IMR-90 (cell line): ENCODE measurements around the gene KIF20A.

Experiments used
- BHLHE40 ChIP-seq: fragments of 150-350 bp; IDR thresholded peaks from 2 replicates; pipeline ENCODE4 v1.6.1; 2016; ENCODE audit warnings: mild to moderate bottlenecking, low read depth, low read length
- CEBPB ChIP-seq: IDR thresholded peaks from 2 replicates; pipeline ENCODE4 v1.6.1; 2012; ENCODE audit warnings: low read depth, low read length, improper control_type of control experiment
- CHD1 ChIP-seq: IDR thresholded peaks from 2 replicates; pipeline ENCODE4 v1.6.1; 2012; ENCODE audit warnings: low read depth, low read length, improper control_type of control experiment
- FOS ChIP-seq: fragments of 150-350 bp; IDR thresholded peaks from 2 replicates; pipeline ENCODE4 v1.6.1; 2016; ENCODE audit warnings: low read depth, low read length
- MAFK ChIP-seq: IDR thresholded peaks from 2 replicates; pipeline ENCODE4 v1.6.1; 2012; ENCODE audit warnings: low read depth, low read length, improper control_type of control experiment
- MXI1 ChIP-seq: IDR thresholded peaks from 2 replicates; pipeline ENCODE4 v1.6.1; 2012; ENCODE audit warnings: low read depth, mild to moderate bottlenecking, low read length, moderate library complexity, borderline replicate concordance
- POLR2A ChIP-seq: IDR thresholded peaks from 2 replicates; pipeline ENCODE4 v1.6.1; 2012; ENCODE audit warnings: mild to moderate bottlenecking, low read depth, low read length
- RAD21 ChIP-seq: IDR thresholded peaks from 2 replicates; pipeline ENCODE4 v1.6.1; 2012; ENCODE audit warnings: low read length, improper control_type of control experiment
- RCOR1 ChIP-seq: IDR thresholded peaks from 2 replicates; pipeline ENCODE4 v1.6.1; 2012; ENCODE audit warnings: mild to moderate bottlenecking, low read length, improper control_type of control experiment; ENCODE audit not compliant: insufficient replicate concordance
- RFX5 ChIP-seq: IDR thresholded peaks from 2 replicates; pipeline ENCODE4 v1.8.0; 2012; ENCODE audit warnings: low read depth, mild to moderate bottlenecking, low read length, moderate library complexity
- SMC3 ChIP-seq: fragments of 150-350 bp; IDR thresholded peaks from 2 replicates; pipeline ENCODE4 v1.6.1; 2016; ENCODE audit warnings: low read depth, mild to moderate bottlenecking, antibody characterized with exemption, low read length, moderate library complexity
- TF ChIP-seq, protein P1 (sequence below): conservative IDR thresholded peaks from 2 replicates; pipeline ENCODE4 v1.5.1; 2012; ENCODE audit warnings: mild to moderate bottlenecking, low read depth, low read length, improper control_type of control experiment
- TF ChIP-seq, protein P2 (sequence below): fragments of 150-350 bp; IDR thresholded peaks from 2 replicates; pipeline ENCODE4 v1.6.1; 2017; ENCODE audit warnings: mild to moderate bottlenecking, antibody characterized with exemption, low read length, low read depth
- TF ChIP-seq, protein P3 (sequence below): fragments of 150-350 bp; IDR thresholded peaks from 2 replicates; pipeline ENCODE4 v1.6.1; 2016; ENCODE audit warnings: low read depth, mild to moderate bottlenecking, low read length, moderate library complexity, borderline replicate concordance

DNA sequence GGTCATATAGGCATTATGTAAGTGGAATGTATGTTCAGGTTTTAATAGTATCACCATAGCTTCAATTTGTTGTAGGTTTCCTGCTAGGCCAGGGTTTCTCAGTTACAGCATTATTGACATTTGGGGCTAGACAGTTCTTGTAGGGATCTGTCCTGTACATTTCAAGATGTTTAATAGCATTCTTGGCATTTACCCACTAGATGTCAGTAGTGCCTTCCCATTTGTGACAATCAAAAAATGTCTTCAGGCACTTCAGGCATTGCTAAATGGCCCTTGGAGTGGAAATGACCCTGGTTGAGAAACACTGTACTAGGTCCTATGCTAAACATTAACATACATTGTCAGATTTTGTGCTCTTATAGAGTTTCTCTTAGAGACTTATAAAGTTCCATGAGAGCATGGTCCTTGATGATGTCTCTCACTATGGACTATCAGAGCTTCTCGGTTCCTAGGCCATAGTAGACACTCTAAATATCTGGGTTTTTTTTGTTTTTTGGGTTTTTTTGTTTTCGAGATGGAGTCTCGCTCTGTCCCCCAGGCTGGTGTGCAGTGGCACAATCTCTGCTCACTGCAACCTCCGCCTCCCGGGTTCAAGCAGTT lies 1.4 kb downstream of the KIF20A start:
- TF ChIP-seq, protein P1, sequence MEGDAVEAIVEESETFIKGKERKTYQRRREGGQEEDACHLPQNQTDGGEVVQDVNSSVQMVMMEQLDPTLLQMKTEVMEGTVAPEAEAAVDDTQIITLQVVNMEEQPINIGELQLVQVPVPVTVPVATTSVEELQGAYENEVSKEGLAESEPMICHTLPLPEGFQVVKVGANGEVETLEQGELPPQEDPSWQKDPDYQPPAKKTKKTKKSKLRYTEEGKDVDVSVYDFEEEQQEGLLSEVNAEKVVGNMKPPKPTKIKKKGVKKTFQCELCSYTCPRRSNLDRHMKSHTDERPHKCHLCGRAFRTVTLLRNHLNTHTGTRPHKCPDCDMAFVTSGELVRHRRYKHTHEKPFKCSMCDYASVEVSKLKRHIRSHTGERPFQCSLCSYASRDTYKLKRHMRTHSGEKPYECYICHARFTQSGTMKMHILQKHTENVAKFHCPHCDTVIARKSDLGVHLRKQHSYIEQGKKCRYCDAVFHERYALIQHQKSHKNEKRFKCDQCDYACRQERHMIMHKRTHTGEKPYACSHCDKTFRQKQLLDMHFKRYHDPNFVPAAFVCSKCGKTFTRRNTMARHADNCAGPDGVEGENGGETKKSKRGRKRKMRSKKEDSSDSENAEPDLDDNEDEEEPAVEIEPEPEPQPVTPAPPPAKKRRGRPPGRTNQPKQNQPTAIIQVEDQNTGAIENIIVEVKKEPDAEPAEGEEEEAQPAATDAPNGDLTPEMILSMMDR, result peak; percentile 48
- TF ChIP-seq POLR2A, result no peak
- TF ChIP-seq, protein P2, sequence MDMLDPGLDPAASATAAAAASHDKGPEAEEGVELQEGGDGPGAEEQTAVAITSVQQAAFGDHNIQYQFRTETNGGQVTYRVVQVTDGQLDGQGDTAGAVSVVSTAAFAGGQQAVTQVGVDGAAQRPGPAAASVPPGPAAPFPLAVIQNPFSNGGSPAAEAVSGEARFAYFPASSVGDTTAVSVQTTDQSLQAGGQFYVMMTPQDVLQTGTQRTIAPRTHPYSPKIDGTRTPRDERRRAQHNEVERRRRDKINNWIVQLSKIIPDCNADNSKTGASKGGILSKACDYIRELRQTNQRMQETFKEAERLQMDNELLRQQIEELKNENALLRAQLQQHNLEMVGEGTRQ, result no peak
- peak; percentile 67 for TF ChIP-seq RAD21
- 0 out of 2 replicates have a peak, but pooled peaks have one; percentile 29 for TF ChIP-seq CEBPB
- no peak for TF ChIP-seq FOS
- no peak for TF ChIP-seq CHD1
- TF ChIP-seq RFX5, result no peak
- no peak for TF ChIP-seq MXI1
- TF ChIP-seq, protein P3, sequence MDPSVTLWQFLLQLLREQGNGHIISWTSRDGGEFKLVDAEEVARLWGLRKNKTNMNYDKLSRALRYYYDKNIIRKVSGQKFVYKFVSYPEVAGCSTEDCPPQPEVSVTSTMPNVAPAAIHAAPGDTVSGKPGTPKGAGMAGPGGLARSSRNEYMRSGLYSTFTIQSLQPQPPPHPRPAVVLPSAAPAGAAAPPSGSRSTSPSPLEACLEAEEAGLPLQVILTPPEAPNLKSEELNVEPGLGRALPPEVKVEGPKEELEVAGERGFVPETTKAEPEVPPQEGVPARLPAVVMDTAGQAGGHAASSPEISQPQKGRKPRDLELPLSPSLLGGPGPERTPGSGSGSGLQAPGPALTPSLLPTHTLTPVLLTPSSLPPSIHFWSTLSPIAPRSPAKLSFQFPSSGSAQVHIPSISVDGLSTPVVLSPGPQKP, result no peak
- no peak for TF ChIP-seq RCOR1
- TF ChIP-seq MAFK, result no peak
- peak; percentile 30; the same call in 1 of the 2 replicates for TF ChIP-seq SMC3
- TF ChIP-seq BHLHE40, result no peak
